K562 (cell line): ENCODE data around the gene PHF5A. TPM values are rescaled to one million over a fixed set of nuclear protein-coding genes. Genes with fewer than 3 reads are reported as not detected.

Source experiments
- CHD7 ChIP-seq: fragments of 200-600 bp; sonication (generic); IDR thresholded peaks from one replicate; pipeline ENCODE4 v1.6.1; 2012; ENCODE audit warnings: mild to moderate bottlenecking, low read depth, low read length, inconsistent platforms
- HBP1 ChIP-seq: fragments of 450-650 bp; formaldehyde crosslinking; IDR thresholded peaks from 2 replicates; pipeline ENCODE4 v1.4.0; 2022; ENCODE audit warnings: missing genetic modification characterization
- KDM4B ChIP-seq, 2 experiments: fragments of 450-650 bp in 1 of 2; sonication (generic) in 1 of 2; IDR thresholded peaks; 2 replicates each; pipeline ENCODE4 v1.6.1; 2016 to 2017; ENCODE audit warnings: borderline replicate concordance in 2 of 2, antibody characterized with exemption in 1 of 2, low read depth in 1 of 2, mild to moderate bottlenecking in 1 of 2
- MITF ChIP-seq: IDR thresholded peaks from 2 replicates; pipeline ENCODE4 v1.6.1; 2014; ENCODE audit warnings: antibody characterized with exemption
- SAFB ChIP-seq: fragments of 200-400 bp; formaldehyde crosslinking; IDR thresholded peaks from 2 replicates; pipeline ENCODE4 v1.6.1; 2017; ENCODE audit warnings: low read depth, low read length, borderline replicate concordance
- TRIM24 ChIP-seq, 2 experiments: fragments of 450-650 bp; IDR thresholded peaks; 2 replicates each; pipeline ENCODE4 v1.6.1; 2016
- YBX1 ChIP-seq: fragments of 450-650 bp; IDR thresholded peaks from 2 replicates; pipeline ENCODE4 v1.7.1; 2016; ENCODE audit warnings: mild to moderate bottlenecking
- ZBTB2 ChIP-seq: fragments of 450-650 bp; IDR thresholded peaks from 2 replicates; pipeline ENCODE4 v1.6.1; 2016; ENCODE audit warnings: antibody characterized with exemption
- ZC3H8 ChIP-seq: fragments of 450-650 bp; IDR thresholded peaks from 2 replicates; pipeline ENCODE4 v1.6.1; 2017
- ZFP1 ChIP-seq: fragments of 450-650 bp; formaldehyde crosslinking; IDR thresholded peaks from 2 replicates; pipeline ENCODE4 v1.4.0; 2020; ENCODE audit warnings: mild to moderate bottlenecking, mixed read lengths
- ZNF175 ChIP-seq: fragments of 200-800 bp; sonication (Bioruptor generic); IDR thresholded peaks from 2 replicates; pipeline ENCODE4 v1.6.1; 2016; ENCODE audit warnings: low read depth, mild to moderate bottlenecking, missing genetic modification characterization, missing compliant biosample characterization
- polyA plus RNA-seq, 8 experiments: library from polyadenylated mRNA; depleted of rRNA in 4 of 8; stranded (reverse) in 5 of 8; unstranded in 3 of 8; fragments of >200 nt; fragmentation: Nextera tagmentation in 2 of 8; fragmentation: Illumina TruSeq in 1 of 8; extraction: Ambion mirVana in 2 of 8; extraction: Trizol in 1 of 8; gene quantifications; 2 replicates each; pipeline versions ENCODE4 v1.2.1 to v1.2.3, GENCODE V29; 2011 to 2014; ENCODE audit warnings: inconsistent platforms in 1 of 8, missing spikeins in 1 of 8
- total RNA-seq, 7 experiments: library from RNA; depleted of rRNA in 6 of 7; stranded (reverse); fragments of >200 nt in 6 of 7; fragmentation: Illumina TruSeq in 2 of 7; extraction: Trizol in 2 of 7; gene quantifications; 2 replicates each; pipeline versions ENCODE4 v1.2.1 to v1.2.3, GENCODE V29; 2011 to 2021; ENCODE audit warnings: low replicate concordance in 1 of 7

The PHF5A gene
- total and polyA plus RNA-seq, 9 of the 15 experiments (the other 6 are each of a cell fraction or from before 2014, with no cell fraction given): 14.2 to 144 (median 101) TPM

- TF ChIP-seq MITF (0 out of 2 replicates have a peak, but pooled peaks have one; percentile 30), TRIM24 (IDR thresholded peaks at IDR 0.05) (no peak), ZNF175 (CRISPR knock-in tag) (no peak), ZC3H8 (no peak), SAFB (0 out of 2 replicates have a peak, but pooled peaks have one; percentile 8), YBX1 (no peak), KDM4B (IDR thresholded peaks at IDR 0.05; ENCODE audit: borderline replicate concordance in 2 of 2, low read depth in 1 of 2) (peak in 1 of 2 experiments; percentile 79; a peak in 2 of 4 replicates), CHD7 (no peak), ZBTB2 (peak; percentile 39; the same call in 1 of the 2 replicates), HBP1 (CRISPR knock-in tag) (no peak), ZFP1 (no peak)
Observed at GRCh38 chr22:41446639-41447434, 21.7 kb downstream of the PHF5A start, which contains the start of gene TOB2 (continued).
